ENCODE results near the gene FBXL7. TPM values are rescaled to one million over a fixed set of nuclear protein-coding genes. Genes with fewer than 3 reads are reported as not detected.

The FBXL7 gene
- total RNA-seq, 1 donor = 11.2 TPM

DNA sequence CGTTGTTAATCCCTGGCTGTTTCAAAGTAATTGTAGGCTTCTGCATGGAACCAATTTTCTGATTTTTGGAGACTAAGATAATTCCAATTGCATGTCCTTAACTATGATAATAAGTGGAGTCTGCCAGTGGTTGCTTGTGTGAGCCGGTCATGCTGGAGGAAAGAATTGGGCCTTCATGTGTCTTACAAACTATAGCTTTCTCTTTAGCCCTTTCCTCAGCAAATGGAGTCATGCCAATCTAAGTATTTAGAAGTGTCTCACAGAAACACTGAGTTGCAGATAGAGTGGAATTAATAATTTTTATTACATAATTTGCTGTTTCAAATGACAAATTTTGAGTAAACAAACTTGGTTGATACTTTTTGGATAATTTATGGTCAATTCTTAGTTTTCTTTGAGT, 200.4 kb downstream of the FBXL7 start:
- no peak for DNase-seq (ENCODE audit: low read depth)
- TF ChIP-seq, protein P1, sequence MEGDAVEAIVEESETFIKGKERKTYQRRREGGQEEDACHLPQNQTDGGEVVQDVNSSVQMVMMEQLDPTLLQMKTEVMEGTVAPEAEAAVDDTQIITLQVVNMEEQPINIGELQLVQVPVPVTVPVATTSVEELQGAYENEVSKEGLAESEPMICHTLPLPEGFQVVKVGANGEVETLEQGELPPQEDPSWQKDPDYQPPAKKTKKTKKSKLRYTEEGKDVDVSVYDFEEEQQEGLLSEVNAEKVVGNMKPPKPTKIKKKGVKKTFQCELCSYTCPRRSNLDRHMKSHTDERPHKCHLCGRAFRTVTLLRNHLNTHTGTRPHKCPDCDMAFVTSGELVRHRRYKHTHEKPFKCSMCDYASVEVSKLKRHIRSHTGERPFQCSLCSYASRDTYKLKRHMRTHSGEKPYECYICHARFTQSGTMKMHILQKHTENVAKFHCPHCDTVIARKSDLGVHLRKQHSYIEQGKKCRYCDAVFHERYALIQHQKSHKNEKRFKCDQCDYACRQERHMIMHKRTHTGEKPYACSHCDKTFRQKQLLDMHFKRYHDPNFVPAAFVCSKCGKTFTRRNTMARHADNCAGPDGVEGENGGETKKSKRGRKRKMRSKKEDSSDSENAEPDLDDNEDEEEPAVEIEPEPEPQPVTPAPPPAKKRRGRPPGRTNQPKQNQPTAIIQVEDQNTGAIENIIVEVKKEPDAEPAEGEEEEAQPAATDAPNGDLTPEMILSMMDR (IDR thresholded peaks at IDR 0.05; ENCODE audit: insufficient read depth, low read depth, low read length) = no peak
- no peak overlapping the region for H3K4me3 ChIP-seq (ENCODE audit: low read depth, low read length)

DNA sequence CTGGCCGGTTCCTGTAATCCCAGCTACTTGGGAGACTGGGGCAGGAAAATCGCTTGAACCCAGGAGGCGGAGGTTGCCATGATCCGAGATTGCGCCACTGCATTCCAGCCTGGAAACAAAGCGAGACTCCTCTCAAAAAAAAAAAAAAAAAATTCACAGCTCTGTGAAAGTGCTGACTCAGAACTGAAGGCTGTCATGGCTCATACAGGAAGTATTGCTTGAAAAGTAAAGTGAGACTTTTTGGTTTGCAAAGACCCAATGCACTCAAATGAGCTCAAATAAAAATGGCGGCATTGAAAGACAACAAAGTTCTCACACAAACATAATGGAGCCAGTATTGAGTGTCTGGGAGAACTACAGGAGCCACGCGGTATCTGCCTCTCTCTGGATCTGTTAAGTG, 202.1 kb downstream of the FBXL7 start:
- TF ChIP-seq, protein P1 (IDR thresholded peaks at IDR 0.05; ENCODE audit: insufficient read depth, low read depth, low read length) = no peak
- DNase-seq (ENCODE audit: low read depth) = peak; percentile 47
- H3K4me3 ChIP-seq (ENCODE audit: low read depth, low read length) = no peak overlapping the region

DNA sequence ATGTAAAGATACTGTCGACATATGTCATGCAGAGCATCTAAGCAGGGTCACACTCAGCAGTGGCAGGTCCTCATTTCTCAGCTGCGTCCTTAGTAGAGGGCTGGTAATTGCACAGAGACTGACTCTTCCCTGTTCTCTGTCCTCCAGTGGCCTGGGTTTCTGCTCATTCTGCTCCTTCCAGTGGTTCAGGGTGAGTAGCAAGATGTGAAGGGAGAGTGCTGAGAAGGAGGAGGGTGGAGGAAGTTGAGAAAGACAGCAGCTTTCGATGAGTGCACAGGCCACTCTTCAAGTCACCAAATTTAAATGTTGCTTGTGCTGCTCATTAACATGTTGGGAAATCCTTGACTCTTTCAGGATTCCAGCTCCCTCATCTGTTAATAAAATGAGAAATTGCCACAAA, 203.9 kb downstream of the FBXL7 start:
- DNase-seq (ENCODE audit: low read depth) = no peak
- no peak overlapping the region for H3K4me3 ChIP-seq (ENCODE audit: low read depth, low read length)
- TF ChIP-seq, protein P1 (IDR thresholded peaks at IDR 0.05; ENCODE audit: insufficient read depth, low read depth, low read length) = no peak

DNA sequence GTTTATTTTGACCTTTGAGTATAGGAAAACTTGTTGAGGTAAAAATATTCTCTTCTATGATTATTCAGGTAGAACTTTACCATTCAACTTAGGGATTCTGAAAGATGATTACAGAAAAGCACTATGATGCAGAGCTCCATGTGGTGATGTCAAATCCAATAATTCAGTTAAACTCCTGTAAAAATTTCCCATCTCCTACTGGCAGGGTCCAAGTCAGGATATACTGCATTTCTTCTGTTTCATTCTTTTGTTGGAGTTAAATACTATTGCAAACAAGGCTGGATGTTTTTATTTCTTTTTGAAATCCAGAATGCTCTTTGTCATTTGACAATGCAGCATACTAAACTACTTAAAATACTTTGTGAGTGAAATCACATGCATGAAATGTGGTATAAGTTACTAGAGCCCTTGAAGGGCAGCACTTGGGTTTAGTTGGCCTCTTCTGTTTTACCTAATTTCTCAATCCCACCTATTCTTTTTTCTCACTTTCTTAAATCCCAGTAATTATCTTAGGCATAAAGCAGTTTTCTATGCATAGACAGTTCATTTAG, 204.5 kb downstream of the FBXL7 start:
- DNase-seq (ENCODE audit: low read depth) = no peak
- no peak overlapping the region for H3K4me3 ChIP-seq (ENCODE audit: low read depth, low read length)
- TF ChIP-seq, protein P1 (IDR thresholded peaks at IDR 0.05; ENCODE audit: insufficient read depth, low read depth, low read length) = no peak

DNA sequence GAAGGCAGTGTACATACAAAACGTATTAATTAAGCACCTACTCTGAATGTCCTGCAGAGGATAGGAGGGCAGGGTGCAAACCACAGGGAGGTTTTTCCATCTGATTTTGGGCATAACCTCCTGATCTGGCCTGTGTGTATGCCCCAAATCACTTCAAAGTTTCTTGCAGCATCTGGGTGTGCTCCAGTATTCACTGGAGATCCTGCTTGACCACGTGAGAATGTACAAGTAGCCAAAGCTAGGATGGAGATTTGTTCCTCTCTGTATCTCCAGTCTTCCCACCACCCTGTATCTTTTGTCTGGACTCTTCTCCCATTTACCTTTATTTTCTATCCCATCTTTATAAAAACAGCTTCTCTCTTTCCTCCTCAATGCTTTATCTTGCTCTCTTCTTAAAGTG, 207.7 kb downstream of the FBXL7 start:
- no peak overlapping the region for H3K4me3 ChIP-seq (ENCODE audit: low read depth, low read length)
- no peak for DNase-seq (ENCODE audit: low read depth)
- TF ChIP-seq, protein P1 (IDR thresholded peaks at IDR 0.05; ENCODE audit: insufficient read depth, low read depth, low read length) = no peak

DNA sequence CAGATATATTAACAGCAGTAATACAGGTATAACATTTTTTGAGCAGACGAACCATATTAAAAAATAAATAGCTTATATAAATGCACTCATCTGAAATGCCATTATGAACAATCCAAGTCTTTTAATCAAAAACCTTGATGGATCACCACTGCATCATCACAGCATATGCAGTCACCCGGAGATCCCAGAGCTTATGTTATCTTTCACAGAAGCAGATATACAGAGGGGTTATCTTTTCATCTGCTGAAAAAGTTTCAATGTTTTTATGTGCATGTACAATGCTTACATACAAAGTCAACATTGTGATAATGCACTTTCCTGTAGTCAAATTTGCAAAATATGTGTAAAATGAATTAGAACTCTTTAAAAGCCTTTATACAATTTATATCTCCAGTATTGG, 211.9 kb downstream of the FBXL7 start:
- TF ChIP-seq, protein P1 (IDR thresholded peaks at IDR 0.05; ENCODE audit: insufficient read depth, low read depth, low read length) = no peak
- no peak for DNase-seq (ENCODE audit: low read depth)
- H3K4me3 ChIP-seq (ENCODE audit: low read depth, low read length) = no peak overlapping the region

DNA sequence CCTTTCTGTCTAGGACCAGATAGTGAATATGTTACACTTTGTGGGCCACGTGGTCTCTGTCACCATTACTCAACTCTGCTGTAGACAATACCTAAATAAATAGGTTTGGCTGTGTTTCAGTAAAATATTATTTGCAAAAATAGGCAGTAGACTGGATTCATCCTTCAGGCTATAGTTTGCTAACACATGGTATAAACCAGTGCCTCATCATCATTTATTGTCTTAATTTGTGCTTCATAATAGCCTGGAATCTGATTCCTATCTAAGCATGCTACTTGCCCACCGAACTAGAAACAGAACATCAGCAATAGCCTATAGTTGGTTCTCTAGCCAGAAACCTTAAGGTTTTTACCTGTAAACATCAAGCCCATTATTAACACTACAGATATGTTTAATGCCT, 215.6 kb downstream of the FBXL7 start:
- TF ChIP-seq, protein P1 (IDR thresholded peaks at IDR 0.05; ENCODE audit: insufficient read depth, low read depth, low read length) = no peak
- no peak for DNase-seq (ENCODE audit: low read depth)

More for the DNA sequence above, 215.6 kb downstream of the FBXL7 start:
- H3K4me3 ChIP-seq (ENCODE audit: low read depth, low read length) = no peak overlapping the region

Data from fibroblast of villous mesenchyme (primary cell).